ENCODE measurements around the gene DOHH.
A peak's percentile ranks its signal among the peaks of the same experiment; 100 is the strongest.
"Not testable (repeated sequence)": the region's sequence is repeated elsewhere in the genome, so short reads cannot be mapped to it uniquely, and the experiment has no call there.

Gene DOHH

GRCh38 chr19:3520166-3521103 lies 20.0 kb upstream of the DOHH start:
- DNase-seq = no peak

DNA sequence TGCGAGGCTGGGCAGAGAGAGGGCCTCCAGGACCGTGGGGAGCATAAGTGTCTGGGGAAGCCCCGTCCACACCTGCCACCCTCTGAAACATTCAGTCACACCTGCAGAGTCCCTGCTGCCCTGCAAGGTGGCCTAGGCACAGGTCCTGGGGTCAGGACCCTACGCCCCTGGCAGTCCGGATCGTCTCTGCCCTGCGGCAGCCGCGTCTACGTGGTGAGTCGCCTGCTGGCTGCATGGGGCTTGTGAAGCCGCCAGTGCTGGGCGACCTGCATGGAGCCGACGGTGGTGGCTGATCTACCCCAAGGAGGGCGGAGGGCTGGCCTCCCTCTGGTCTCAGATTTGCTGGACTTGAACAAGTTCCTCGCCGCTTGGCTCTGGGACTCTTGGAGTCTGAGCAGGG lies 18.7 kb upstream of the DOHH start:
- no peak for DNase-seq

DNA sequence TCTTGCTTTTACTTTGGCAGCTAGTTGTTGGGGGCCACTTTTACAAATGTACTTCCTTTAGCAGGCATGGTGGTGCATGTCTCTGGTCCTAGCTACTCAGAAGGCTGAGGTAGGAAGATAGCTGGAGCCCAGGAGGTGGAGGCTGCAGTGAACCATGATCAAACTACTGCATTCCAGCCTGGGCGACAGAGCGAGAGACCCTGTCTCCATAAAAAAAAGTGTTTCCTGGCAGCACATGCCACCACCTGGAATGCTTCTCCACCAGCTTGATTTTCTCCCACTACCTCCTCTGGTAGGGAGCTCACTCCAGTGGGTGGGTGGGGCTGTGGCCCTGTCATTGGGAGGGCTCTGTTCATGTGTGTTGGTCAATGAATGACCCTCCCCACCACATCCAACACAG lies 18.2 kb upstream of the DOHH start:
- no peak for DNase-seq

DNA sequence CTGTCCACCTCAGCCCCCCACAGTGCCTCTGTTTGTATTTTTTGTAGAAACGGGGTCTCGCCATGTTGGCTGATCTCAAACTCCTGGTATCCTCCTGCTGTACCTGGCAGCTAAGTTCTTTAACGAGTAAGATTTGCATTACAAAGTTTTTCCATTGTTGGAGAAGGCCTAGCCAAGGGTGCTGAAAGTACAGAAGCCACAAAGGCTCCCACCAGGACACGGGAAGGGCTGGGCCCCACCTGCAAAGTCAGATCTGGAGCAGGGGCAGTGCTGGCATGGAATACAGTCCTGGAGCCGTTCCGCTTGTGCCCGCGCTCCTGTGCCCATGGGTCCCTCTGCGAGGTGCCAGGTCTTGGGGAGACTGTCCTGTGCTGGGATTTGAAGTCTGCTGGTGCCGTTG lies 17.8 kb upstream of the DOHH start:
- no peak for DNase-seq

DNA sequence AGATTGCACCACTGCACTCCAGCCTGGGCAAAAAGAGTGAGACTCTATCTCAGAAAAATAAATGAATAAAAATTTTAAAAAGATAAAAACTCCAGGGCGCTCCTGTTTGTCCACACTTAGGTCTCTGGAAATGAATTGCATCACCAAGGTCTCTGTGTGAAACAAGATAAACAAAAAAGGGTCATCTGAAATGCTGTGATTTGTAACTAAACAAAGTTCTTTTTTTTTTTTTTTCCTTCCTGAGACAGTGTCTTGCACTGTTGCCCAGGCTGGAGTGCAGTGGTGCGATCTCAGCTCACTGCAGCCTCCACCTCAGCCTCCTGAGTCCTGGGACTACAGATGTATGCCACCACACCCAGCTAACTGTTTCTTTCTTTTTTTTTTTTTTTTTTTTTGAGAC lies 17.2 kb upstream of the DOHH start:
- no peak for DNase-seq

DNA sequence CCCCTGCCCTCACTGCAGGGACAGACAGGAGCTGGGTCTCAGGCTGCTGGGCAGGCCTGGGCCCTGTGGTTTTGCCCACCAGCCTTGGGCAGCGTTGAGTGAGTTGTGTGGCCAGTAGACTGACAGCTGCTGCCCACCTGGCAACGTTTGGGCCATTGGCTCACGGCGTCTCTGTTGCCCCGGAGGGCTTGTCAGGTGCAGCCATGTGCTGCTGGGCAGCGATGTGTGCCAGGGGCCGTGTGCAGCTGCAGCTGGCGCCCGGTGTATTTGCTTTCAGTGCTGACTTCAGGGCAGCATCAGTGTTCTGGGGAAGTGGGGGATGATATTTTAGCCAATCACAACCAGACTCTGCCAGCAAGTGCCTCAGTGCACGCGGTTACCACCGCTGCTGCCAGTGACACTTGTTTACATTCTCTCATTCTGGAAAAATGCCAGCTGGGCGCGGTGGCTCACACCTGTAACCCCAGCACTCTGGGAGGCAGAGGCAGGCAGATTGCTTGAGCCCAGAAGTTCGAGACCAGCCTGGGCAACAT lies 16.3 kb upstream of the DOHH start:
- peak in 9 of 56 donors; percentile 3 to 52 (median 17) for DNase-seq

GRCh38 chr19:3515891-3516422 lies 15.5 kb upstream of the DOHH start:
- peak in 1 of 56 donors; percentile 2 for DNase-seq

DNA sequence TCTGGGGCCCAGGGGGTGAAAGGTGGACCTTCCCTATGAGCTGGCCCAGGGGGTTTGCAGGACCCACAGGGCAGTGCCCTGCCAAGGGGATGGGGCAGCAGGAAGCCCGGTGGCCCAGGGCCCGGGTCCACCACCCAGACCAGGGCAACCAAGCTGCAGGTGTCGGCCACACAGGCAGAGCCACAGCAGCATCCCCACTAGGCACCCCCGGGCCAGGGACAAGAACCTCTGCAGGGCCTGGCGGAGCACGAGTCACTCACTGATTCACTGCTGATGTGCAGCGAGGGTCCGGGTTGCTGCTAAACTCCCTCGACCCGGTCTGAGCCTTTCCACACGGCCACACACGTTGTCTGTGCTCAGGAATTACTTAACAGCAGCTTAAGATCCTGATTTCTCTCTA lies 14.5 kb upstream of the DOHH start:
- no peak for DNase-seq

- DNase-seq = peak in 5 of 56 donors; percentile 13 to 34 (median 20)
Measured at GRCh38 chr19:3513229-3514140, 13.0 kb upstream of the DOHH start.

- DNase-seq = peak in 13 of 56 donors; percentile 7 to 48 (median 16)
Measured at GRCh38 chr19:3512562-3513228, 12.2 kb upstream of the DOHH start.

- no peak for DNase-seq
Measured at GRCh38 chr19:3511506-3512251, 11.2 kb upstream of the DOHH start.

DNA sequence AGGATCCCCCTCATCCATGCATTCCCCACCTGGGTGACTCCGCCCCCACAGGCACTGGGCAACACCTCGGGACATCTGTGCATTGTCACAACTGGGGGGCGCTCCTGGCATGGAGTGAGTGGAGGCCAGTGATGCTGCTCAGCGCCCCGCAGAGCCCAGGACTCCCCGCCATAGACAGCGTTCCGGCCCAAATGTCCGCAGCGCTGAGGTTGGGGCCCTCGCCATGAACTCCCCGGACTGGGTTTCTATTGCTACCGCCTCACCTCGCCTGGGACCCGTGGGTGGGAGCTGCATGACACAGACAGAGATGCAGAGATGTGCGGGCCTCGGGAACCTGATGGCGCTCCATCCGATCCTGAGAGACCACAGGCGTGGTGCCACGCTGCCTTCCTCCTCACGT lies 10.3 kb upstream of the DOHH start:
- DNase-seq = no peak

GRCh38 chr19:3509566-3509989 lies 9.1 kb upstream of the DOHH start:
- no peak for DNase-seq

GRCh38 chr19:3508771-3509535 lies 8.5 kb upstream of the DOHH start:
- no peak for DNase-seq

DNA sequence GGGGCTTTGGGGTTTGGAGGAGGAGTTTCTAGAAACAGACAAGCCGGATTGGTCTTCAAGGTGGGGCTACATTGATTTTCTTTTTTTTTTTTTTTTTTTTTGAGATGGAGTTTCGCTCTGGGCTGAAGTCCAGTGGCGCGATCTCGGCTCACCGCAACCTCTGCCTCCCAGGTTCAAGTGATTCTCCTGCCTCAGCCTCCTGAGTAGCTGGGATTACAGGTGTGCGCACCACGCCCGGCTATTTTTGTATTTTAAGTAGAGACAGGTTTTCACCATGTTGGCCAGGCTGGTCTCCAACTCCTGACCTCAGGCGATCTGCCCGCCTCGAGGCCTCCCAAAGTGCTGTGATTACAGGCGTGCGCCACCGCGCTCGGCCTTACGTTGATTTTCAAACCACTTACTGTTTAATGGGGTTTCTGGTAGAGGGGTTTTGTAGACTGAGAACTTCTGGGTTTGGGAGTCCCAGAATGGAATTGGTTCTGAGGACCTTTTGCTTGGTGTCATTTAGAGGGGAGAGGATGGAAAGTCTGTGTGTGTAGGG lies 7.7 kb upstream of the DOHH start:
- not testable (repeated sequence) for DNase-seq

- DNase-seq = peak in 7 of 56 donors; percentile 4 to 36 (median 23)
Measured at GRCh38 chr19:3507371-3508120, 7.1 kb upstream of the DOHH start.

GRCh38 chr19:3506384-3507340 lies 6.2 kb upstream of the DOHH start:
- DNase-seq = peak in 13 of 56 donors; percentile 6 to 60 (median 36)
